ENCODE results near the gene APOL5.

DNA sequence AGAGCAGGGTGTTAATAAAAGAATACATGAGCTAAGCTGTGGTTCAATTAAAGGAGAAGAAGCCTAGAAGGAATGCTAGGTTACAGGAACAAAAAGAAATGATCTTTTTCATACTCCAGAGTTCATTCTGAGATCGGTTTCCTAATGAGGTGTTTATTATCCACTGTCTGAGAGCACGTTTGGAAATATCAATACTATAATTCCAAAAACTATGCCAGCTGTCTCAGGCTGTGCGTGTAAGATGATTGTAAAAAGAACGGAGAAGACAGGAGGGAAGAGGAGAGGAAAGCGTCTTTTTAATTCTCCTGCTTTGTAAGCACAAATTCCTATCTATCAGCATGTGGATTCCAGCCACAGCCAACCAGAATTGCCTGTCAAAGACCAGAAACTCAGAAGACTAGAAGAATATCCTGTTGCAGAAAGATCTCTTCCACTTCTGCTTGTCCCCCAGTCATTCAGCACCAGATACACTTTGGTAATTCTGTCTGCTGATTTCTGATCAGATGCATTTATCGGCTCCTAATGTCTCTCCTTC lies 25.7 kb downstream of the APOL5 start:
- TF ChIP-seq POLR2AphosphoS5 (IDR thresholded peaks at IDR 0.05; ENCODE audit: low read depth, low read length) = no peak
- no peak for TF ChIP-seq TAF1 (IDR thresholded peaks at IDR 0.05; ENCODE audit: borderline replicate concordance, low read depth, low read length)
